Stomach (tissue), 9 donors: ENCODE data around the gene FAM20C. TPM values are rescaled to one million over a fixed set of nuclear protein-coding genes. Genes with fewer than 3 reads are reported as not detected.

Experiments
- DNase-seq, 2 donors: peaks; one replicate each; pipeline versions ENCODE4 v3.0.0 to v3.0.0-alpha.2; 2013 to 2019
- H3K27ac ChIP-seq, 5 donors: fragments of 200-600 bp in 4 of 5; sonication (generic) in 4 of 5; one replicate each; pipeline ENCODE4 v1.5.1; 2013 to 2019; ENCODE audit warnings: mild to moderate bottlenecking in 1 of 5, moderate library complexity in 1 of 5
- H3K27me3 ChIP-seq, 3 donors: fragments of 200-600 bp; sonication (generic); one replicate each; pipeline ENCODE4 v1.5.1; 2017 to 2019; ENCODE audit warnings: mixed run types in 1 of 3
- H3K36me3 ChIP-seq, 4 donors: fragments of 200-600 bp; sonication (generic); 1 replicate in 3 of 4; 2 replicates in 1 of 4; pipeline ENCODE4 v1.5.1; 2016 to 2019
- H3K4me1 ChIP-seq, 4 donors: fragments of 200-600 bp; sonication (generic); one replicate each; pipeline ENCODE4 v1.5.1; 2016 to 2019
- H3K4me3 ChIP-seq, 4 donors: fragments of 200-600 bp; sonication (generic) in 3 of 4; one replicate each; pipeline ENCODE4 v1.5.1; 2016 to 2019; ENCODE audit warnings: mild to moderate bottlenecking in 1 of 4
- H3K9me3 ChIP-seq, 4 donors: fragments of 200-600 bp; sonication (generic); one replicate each; pipeline ENCODE4 v1.5.1; 2016 to 2019
- EP300 ChIP-seq: sonication (generic); formaldehyde crosslinking; IDR thresholded peaks from one replicate; pipeline ENCODE4 v1.6.1; 2017; ENCODE audit warnings: antibody characterized with exemption
- POLR2A ChIP-seq, 4 donors: fragments of 450-650 bp; IDR thresholded peaks; one replicate each; pipeline ENCODE4 v1.6.1; 2016; ENCODE audit warnings: antibody characterized with exemption in 4 of 4, control low read depth in 2 of 4, mild to moderate bottlenecking in 1 of 4, moderate library complexity in 1 of 4
- POLR2AphosphoS5 ChIP-seq, 3 donors: sonication (generic); formaldehyde crosslinking; IDR thresholded peaks; one replicate each; pipeline ENCODE4 v1.6.1; 2016; ENCODE audit warnings: antibody characterized with exemption in 3 of 3
- WGBS, 5 donors: extraction: QIAGEN DNeasy Blood & Tissue Kit in 3 of 5; methylation state at CpG; one replicate each; pipeline versions ENCODE4 v1.1.5 to v1.1.7; 2013 to 2018; 5-methylcytosine and 5-hydroxymethylcytosine counted together
- intact Hi-C: fragments of 100-400 bp; cut with DNase I; formaldehyde crosslinking; loops from one replicate; pipeline ENCODE4 v1.15.1; 2023; ENCODE audit warnings: low total_unique reads
- polyA plus RNA-seq, 3 donors: library from polyadenylated mRNA; stranded (reverse); fragments of 200-250 nt; gene quantifications; one replicate each; pipeline ENCODE4 v1.2.3, GENCODE V29; 2013
- total RNA-seq, 5 donors: library from RNA; depleted of rRNA; stranded (reverse); fragments of >200 nt; gene quantifications; one replicate each; pipeline versions ENCODE4 v1.1.0 to v1.2.3, GENCODE V29; 2014 to 2016
- TF ChIP-seq, protein P1 (sequence below), 7 experiments: fragments of 450-650 bp in 4 of 7; fragments of 200-600 bp in 3 of 7; sonication (generic) in 3 of 7; IDR thresholded peaks; one replicate each; pipeline ENCODE4 v1.5.1; 2016 to 2019; ENCODE audit warnings: antibody characterized with exemption in 7 of 7, control low read depth in 2 of 7, mild to moderate bottlenecking in 1 of 7
- donor health status: healthy with polysubstance abuse.
- donor health status: Bipolar disorder and iron deficiency.
- donor health status: healthy.

Gene FAM20C
- total and polyA plus RNA-seq, 8 donors, result 19.1 to 89.8 (median 34.5) TPM

DNA sequence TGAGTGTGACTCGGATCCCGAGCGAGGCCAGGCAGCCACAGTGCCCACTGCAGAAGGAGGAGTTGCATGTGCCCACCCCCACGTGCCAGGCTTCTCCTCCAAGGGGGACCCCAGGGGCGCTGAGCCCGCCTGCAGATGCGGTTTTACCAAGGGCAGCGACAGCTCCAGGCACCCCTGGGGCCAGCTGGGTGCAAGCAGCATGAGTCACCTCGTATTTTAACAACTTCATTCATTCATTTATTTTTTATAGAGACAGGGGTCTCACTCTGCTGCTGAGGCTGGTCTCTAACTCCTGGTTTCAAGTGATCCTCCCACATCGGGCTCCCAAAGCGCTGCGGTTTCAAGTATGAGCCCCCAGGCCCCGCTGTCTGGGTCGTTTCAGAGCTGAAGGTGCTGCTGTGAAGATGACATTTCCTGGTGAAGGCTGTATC is 96.3 kb downstream of the FAM20C start:
- 74 to 84% (median 82%) methylated on average over 8 to 14 of the region's 14 CpGs for WGBS, 5 donors
- intact Hi-C loops, result no loop called here
- H3K4me3 ChIP-seq, result no peak overlapping the region
- H3K4me1 ChIP-seq, result peaks cover 14 to 27% (median 20%) of the 10 kb centered on the region in 4 donors
- DNase-seq, result no peak
- H3K27me3 ChIP-seq, result peaks cover 21 to 93% (median 42%) of the 10 kb centered on the region in 3 donors
- no peaks in the 10 kb centered on the region for H3K36me3 ChIP-seq
- no peaks in the 10 kb centered on the region for H3K9me3 ChIP-seq
- no peak overlapping the region for H3K27ac ChIP-seq
- TF ChIP-seq EP300 (no peak), POLR2AphosphoS5 (IDR thresholded peaks at IDR 0.05) (no peak), POLR2A (IDR thresholded peaks at IDR 0.05) (no peak)
- TF ChIP-seq, protein P1, sequence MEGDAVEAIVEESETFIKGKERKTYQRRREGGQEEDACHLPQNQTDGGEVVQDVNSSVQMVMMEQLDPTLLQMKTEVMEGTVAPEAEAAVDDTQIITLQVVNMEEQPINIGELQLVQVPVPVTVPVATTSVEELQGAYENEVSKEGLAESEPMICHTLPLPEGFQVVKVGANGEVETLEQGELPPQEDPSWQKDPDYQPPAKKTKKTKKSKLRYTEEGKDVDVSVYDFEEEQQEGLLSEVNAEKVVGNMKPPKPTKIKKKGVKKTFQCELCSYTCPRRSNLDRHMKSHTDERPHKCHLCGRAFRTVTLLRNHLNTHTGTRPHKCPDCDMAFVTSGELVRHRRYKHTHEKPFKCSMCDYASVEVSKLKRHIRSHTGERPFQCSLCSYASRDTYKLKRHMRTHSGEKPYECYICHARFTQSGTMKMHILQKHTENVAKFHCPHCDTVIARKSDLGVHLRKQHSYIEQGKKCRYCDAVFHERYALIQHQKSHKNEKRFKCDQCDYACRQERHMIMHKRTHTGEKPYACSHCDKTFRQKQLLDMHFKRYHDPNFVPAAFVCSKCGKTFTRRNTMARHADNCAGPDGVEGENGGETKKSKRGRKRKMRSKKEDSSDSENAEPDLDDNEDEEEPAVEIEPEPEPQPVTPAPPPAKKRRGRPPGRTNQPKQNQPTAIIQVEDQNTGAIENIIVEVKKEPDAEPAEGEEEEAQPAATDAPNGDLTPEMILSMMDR (IDR thresholded peaks at IDR 0.05), result no peak

DNA sequence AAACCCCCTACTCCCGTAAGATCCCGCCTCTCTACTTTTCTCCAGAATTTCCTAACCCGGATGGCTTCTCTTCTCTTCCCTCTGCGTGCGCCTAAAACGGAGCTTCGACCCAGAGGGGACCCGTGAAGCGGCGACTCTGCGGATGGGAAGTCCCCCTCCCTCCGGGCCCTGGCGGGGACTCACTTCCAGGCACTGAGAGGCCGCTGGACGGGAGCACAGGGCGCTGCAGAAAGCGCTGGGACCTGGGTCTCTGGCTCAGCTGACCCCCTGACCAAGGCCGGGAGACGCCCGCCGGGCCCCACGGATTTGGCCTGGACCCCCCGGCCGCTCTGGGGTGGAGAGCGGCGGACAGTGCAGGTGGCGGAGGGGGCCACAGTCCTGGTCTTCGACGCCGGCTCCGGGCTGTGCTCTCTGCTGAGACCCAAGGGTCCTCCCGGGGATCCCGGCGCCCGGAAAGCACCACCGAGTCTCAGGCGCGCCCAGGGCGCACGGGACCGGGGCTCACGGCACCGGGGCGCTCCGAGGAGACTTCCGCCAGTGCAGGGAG is 96.9 kb downstream of the FAM20C start:
- no peak overlapping the region for H3K4me3 ChIP-seq
- H3K27ac ChIP-seq, result no peak overlapping the region
- H3K4me1 ChIP-seq, result peaks cover 14 to 27% (median 20%) of the 10 kb centered on the region in 4 donors
- 16 to 29% (median 22%) methylated on average over 25 to 46 of the region's 46 CpGs for WGBS, 5 donors
- H3K9me3 ChIP-seq, result no peaks in the 10 kb centered on the region
- intact Hi-C loops, result no loop called here
- no peak for DNase-seq
- H3K36me3 ChIP-seq, result no peaks in the 10 kb centered on the region
- peaks cover 21 to 98% (median 48%) of the 10 kb centered on the region in 3 donors for H3K27me3 ChIP-seq
- no peak for TF ChIP-seq EP300
- TF ChIP-seq, protein P1 (IDR thresholded peaks at IDR 0.05), result no peak
- TF ChIP-seq POLR2AphosphoS5 (IDR thresholded peaks at IDR 0.05), result no peak
- no peak for TF ChIP-seq POLR2A (IDR thresholded peaks at IDR 0.05)

DNA sequence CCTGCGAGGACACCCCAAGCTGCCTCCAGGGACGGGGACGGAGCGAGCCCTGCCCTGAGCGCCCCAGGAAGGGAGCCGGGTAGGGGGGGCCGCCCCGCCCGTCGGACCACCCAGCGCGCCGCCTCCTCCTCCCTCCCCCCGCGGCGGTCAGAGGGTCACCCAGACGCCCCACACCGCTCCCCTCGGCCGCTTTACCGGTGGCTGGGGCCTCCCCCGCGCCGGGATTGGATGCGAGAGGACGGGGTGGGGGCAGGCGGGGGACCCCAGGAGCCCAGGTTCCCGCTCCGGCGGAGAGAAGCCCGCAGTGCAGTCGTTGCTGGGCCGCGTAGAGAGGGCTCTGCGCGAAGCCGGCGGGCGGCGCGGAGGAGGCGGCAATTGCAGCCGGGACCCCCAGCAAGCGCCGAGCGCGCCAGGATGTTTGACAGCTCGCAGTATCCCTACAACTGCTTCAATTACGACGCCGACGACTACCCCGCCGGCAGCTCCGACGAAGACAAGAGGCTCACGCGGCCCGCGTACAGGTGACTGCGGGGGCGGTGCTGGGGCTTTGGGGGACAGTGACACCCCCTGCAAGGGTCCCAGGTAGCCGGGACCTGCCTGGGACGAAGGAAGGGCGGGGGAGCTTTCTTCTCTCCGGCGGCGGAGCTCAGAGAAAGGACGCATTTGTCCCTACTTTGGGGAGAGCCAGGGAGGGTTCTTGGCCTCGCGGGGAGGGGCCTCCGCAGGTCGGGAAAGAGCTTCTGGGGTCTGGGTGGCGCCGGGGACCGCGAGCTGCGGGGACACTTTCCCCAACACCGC is 97.6 kb downstream of the FAM20C start, which contains the start of gene FOXL3:
Gene FOXL3 (plus strand): TSS at position 415 of the 798 bp plus-strand sequence. CDS start 0 bp downstream, at position 415.
- intact Hi-C loops, result no loop called here
- Histone ChIP-seq H3K9me3 (no peaks in the 10 kb centered on the region), H3K27ac (no peak within 1 kb of the TSS), H3K36me3 (no peaks in the 10 kb centered on the region), H3K4me1 (peaks cover 14 to 27% (median 20%) of the 10 kb centered on the region in 4 donors), H3K27me3 (peaks cover 21 to 98% (median 52%) of the 10 kb centered on the region in 3 donors), H3K4me3 (peak within 1 kb of the TSS in 3 of 4 donors; percentile 19 to 39 (median 20))
- 4 to 8% (median 5%) methylated on average over 39 to 79 of the region's 79 CpGs for WGBS, 5 donors
- no peak for DNase-seq
- TF ChIP-seq, protein P1 (IDR thresholded peaks at IDR 0.05), result no peak
- TF ChIP-seq EP300, result no peak
- no peak for TF ChIP-seq POLR2A (IDR thresholded peaks at IDR 0.05)
- no peak for TF ChIP-seq POLR2AphosphoS5 (IDR thresholded peaks at IDR 0.05)

DNA sequence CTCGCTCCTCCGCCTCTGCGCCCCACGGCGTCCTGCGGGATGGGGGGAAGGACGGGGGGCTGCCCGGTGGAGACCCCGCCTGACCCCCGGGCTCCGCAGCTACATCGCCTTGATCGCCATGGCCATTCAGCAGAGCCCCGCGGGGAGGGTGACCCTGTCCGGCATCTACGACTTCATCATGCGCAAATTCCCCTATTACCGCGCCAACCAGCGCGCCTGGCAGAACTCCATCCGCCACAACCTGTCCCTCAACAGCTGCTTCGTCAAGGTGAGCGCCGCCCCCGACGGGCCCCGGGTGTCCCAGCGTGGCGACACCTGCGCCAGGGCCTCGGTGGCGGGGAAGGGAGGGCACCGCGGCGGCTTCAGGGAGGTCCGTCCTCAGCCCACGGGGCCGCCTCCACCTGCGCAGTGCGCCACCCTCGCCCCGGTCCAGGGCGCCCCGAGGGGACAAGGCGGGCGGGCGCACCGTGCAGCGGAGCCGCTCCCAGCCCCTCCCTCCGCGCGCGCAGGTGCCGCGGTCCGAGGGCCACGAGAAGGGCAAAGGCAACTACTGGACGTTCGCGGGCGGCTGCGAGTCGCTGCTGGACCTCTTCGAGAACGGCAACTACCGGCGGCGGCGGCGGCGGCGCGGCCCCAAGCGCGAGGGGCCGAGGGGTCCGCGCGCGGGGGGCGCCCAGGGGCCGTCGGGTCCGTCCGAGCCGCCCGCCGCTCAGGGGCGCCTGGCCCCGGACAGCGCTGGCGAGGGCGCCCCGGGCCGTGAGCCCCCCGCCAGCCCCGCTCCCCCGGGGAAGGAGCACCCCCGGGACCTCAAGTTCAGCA is 98.4 kb downstream of the FAM20C start:
- H3K4me1 ChIP-seq, result peaks cover 14 to 27% (median 20%) of the 10 kb centered on the region in 4 donors
- TF ChIP-seq POLR2A (IDR thresholded peaks at IDR 0.05), result no peak
- TF ChIP-seq, protein P1 (IDR thresholded peaks at IDR 0.05), result no peak
- 7 to 15% (median 12%) methylated on average over 20 to 102 of the region's 102 CpGs for WGBS, 5 donors
- peak overlapping the region in 3 of 4 donors; percentile 19 to 39 (median 20) for H3K4me3 ChIP-seq
- no peak overlapping the region for H3K27ac ChIP-seq
- H3K36me3 ChIP-seq, result no peaks in the 10 kb centered on the region
- peaks cover 21 to 98% (median 55%) of the 10 kb centered on the region in 3 donors for H3K27me3 ChIP-seq
- intact Hi-C loops, result no loop called here
- no peak for DNase-seq
- H3K9me3 ChIP-seq, result no peaks in the 10 kb centered on the region
